ENCODE results near the gene GPRASP3. TPM values are rescaled to one million over a fixed set of nuclear protein-coding genes. Genes with fewer than 3 reads are reported as not detected.

The GPRASP3 gene
- polyA plus RNA-seq, 1 donor from 2014 or later = 16.4 TPM

GRCh38 chrX:102696306-102696705, 24.2 kb upstream of the GPRASP3 start:
- H3K9ac ChIP-seq (ENCODE audit: low read length) = no peak overlapping the region
- H3K4me2 ChIP-seq (ENCODE audit: low read length) = no peak overlapping the region
- no peak overlapping the region for H3K27ac ChIP-seq (ENCODE audit: low read length)
- H3F3A ChIP-seq (ENCODE audit: insufficient read depth, low read length, poor library complexity, severe bottlenecking) = no peaks in the 10 kb centered on the region
- no peak overlapping the region for H3K4me3 ChIP-seq (ENCODE audit: low read length)
- H4K20me1 ChIP-seq (ENCODE audit: insufficient read depth) = no peaks in the 10 kb centered on the region
- no peaks in the 10 kb centered on the region for H3K79me2 ChIP-seq (replicated peaks; ENCODE audit: insufficient read depth, low read length)
- H3K36me3 ChIP-seq (ENCODE audit: insufficient read depth, low read length) = no peaks in the 10 kb centered on the region
- H2AFZ ChIP-seq (ENCODE audit: low read depth, low read length) = no peak overlapping the region
- no peaks in the 10 kb centered on the region for H3K9me2 ChIP-seq (ENCODE audit: insufficient read depth, low read length)
- no peaks in the 10 kb centered on the region for H3K9me3 ChIP-seq (ENCODE audit: low read length)
- no peak for TF ChIP-seq RAD21 (conservative IDR thresholded peaks at IDR 0.05)
- TF ChIP-seq SMC3 (conservative IDR thresholded peaks at IDR 0.05; ENCODE audit: poor library complexity) = no peak
- TF ChIP-seq CTCF (IDR thresholded peaks at IDR 0.05; ENCODE audit: poor library complexity, severe bottlenecking) = no peak
- no peak for TF ChIP-seq EZH2 (IDR thresholded peaks at IDR 0.05; ENCODE audit: borderline replicate concordance, insufficient read depth, low read length, poor library complexity, severe bottlenecking)
- no peak for TF ChIP-seq POLR2AphosphoS5 (IDR thresholded peaks at IDR 0.05)
- TF ChIP-seq TAF1 (IDR thresholded peaks at IDR 0.05; ENCODE audit: low read depth) = no peak
- no peak for TF ChIP-seq REST (IDR thresholded peaks at IDR 0.05; ENCODE audit: borderline replicate concordance)
- no peak for TF ChIP-seq MXI1 (conservative IDR thresholded peaks at IDR 0.05; ENCODE audit: poor library complexity, severe bottlenecking)
- TF ChIP-seq EP300 (conservative IDR thresholded peaks at IDR 0.05; ENCODE audit: poor library complexity, severe bottlenecking) = no peak
- H3K27me3 ChIP-seq (ENCODE audit: insufficient read depth, low read depth, low read length) = no peaks in the 10 kb centered on the region

- no peak for TF ChIP-seq EZH2 (IDR thresholded peaks at IDR 0.05; ENCODE audit: borderline replicate concordance, insufficient read depth, low read length, poor library complexity, severe bottlenecking)
- no peak for TF ChIP-seq POLR2AphosphoS5 (IDR thresholded peaks at IDR 0.05)
- no peak for TF ChIP-seq TAF1 (IDR thresholded peaks at IDR 0.05; ENCODE audit: low read depth)
- TF ChIP-seq CTCF (IDR thresholded peaks at IDR 0.05; ENCODE audit: poor library complexity, severe bottlenecking) = no peak
- no peak for TF ChIP-seq RAD21 (conservative IDR thresholded peaks at IDR 0.05)
- no peak for TF ChIP-seq SMC3 (conservative IDR thresholded peaks at IDR 0.05; ENCODE audit: poor library complexity)
- no peak for TF ChIP-seq MXI1 (conservative IDR thresholded peaks at IDR 0.05; ENCODE audit: poor library complexity, severe bottlenecking)
- TF ChIP-seq REST (IDR thresholded peaks at IDR 0.05; ENCODE audit: borderline replicate concordance) = no peak
- TF ChIP-seq EP300 (conservative IDR thresholded peaks at IDR 0.05; ENCODE audit: poor library complexity, severe bottlenecking) = no peak
Observed at GRCh38 chrX:102697494-102697893, 23.0 kb upstream of the GPRASP3 start.

More at GRCh38 chrX:102697494-102697893, 23.0 kb upstream of the GPRASP3 start:
- no peaks in the 10 kb centered on the region for H3K79me2 ChIP-seq (replicated peaks; ENCODE audit: insufficient read depth, low read length)
- H3K9me3 ChIP-seq (ENCODE audit: low read length) = no peaks in the 10 kb centered on the region
- no peaks in the 10 kb centered on the region for H3K36me3 ChIP-seq (ENCODE audit: insufficient read depth, low read length)
- no peak overlapping the region for H3K4me2 ChIP-seq (ENCODE audit: low read length)
- no peak overlapping the region for H3K9ac ChIP-seq (ENCODE audit: low read length)
- H3F3A ChIP-seq (ENCODE audit: insufficient read depth, low read length, poor library complexity, severe bottlenecking) = no peaks in the 10 kb centered on the region
- H3K9me2 ChIP-seq (ENCODE audit: insufficient read depth, low read length) = no peaks in the 10 kb centered on the region
- no peak overlapping the region for H3K4me3 ChIP-seq (ENCODE audit: low read length)
- H3K27me3 ChIP-seq (ENCODE audit: insufficient read depth, low read depth, low read length) = no peaks in the 10 kb centered on the region
- H2AFZ ChIP-seq (ENCODE audit: low read depth, low read length) = no peak overlapping the region
- no peak overlapping the region for H3K27ac ChIP-seq (ENCODE audit: low read length)
- H4K20me1 ChIP-seq (ENCODE audit: insufficient read depth) = no peaks in the 10 kb centered on the region

All from neural cell (in vitro differentiated cells).